Activated CD8-positive, alpha-beta memory T cell treated with anti-CD3 and anti-CD28 coated beads for 24 hours (primary cell): ENCODE results near the gene BMP8A.
"Not testable (repeated sequence)": the region's sequence is repeated elsewhere in the genome, so short reads cannot be mapped to it uniquely, and the experiment has no call there.

Source experiments
- DNase-seq: peaks from one replicate; pipeline ENCODE4 v3.0.0-alpha.2; 2020

Gene BMP8A

GRCh38 chr1:39491146-39491921, at the start of gene BMP8A:
TSS of gene BMP8A (plus strand) at chr1:39491636. CDS start at chr1:39491992, 356 bp downstream.
- peak; percentile 88 for DNase-seq

GRCh38 chr1:39441797-39442196, 49.6 kb upstream of the BMP8A start:
- DNase-seq: no peak

- DNase-seq: no peak
Observed at GRCh38 chr1:39445573-39445972, 45.9 kb upstream of the BMP8A start.

- no peak for DNase-seq
Observed at GRCh38 chr1:39446986-39447567, 44.4 kb upstream of the BMP8A start.

- not testable (repeated sequence) for DNase-seq
Observed at GRCh38 chr1:39450041-39450440, 41.4 kb upstream of the BMP8A start.

- DNase-seq: no peak
Observed at GRCh38 chr1:39450956-39451606, 40.4 kb upstream of the BMP8A start.

- no peak for DNase-seq
Observed at GRCh38 chr1:39452081-39452480, 39.4 kb upstream of the BMP8A start.

GRCh38 chr1:39452540-39452939, 38.9 kb upstream of the BMP8A start:
- DNase-seq: no peak

- DNase-seq: no peak
Observed at GRCh38 chr1:39453603-39454002, 37.8 kb upstream of the BMP8A start.

GRCh38 chr1:39458991-39459390, 32.4 kb upstream of the BMP8A start:
- DNase-seq: no peak

GRCh38 chr1:39462074-39462473, 29.4 kb upstream of the BMP8A start:
- no peak for DNase-seq

GRCh38 chr1:39466413-39467107, 24.9 kb upstream of the BMP8A start:
- DNase-seq: no peak

- DNase-seq: not testable (repeated sequence)
Observed at GRCh38 chr1:39467108-39467720, 24.2 kb upstream of the BMP8A start.

- DNase-seq: no peak
Observed at GRCh38 chr1:39469150-39469549, 22.3 kb upstream of the BMP8A start.

GRCh38 chr1:39470040-39470439, 21.4 kb upstream of the BMP8A start:
- DNase-seq: no peak

GRCh38 chr1:39472826-39473225, 18.6 kb upstream of the BMP8A start:
- no peak for DNase-seq

- no peak for DNase-seq
Observed at GRCh38 chr1:39473324-39473723, 18.1 kb upstream of the BMP8A start.

- no peak for DNase-seq
Observed at GRCh38 chr1:39474810-39475209, 16.6 kb upstream of the BMP8A start.

GRCh38 chr1:39475551-39475950, 15.9 kb upstream of the BMP8A start:
- DNase-seq: not testable (repeated sequence)

GRCh38 chr1:39478126-39478915, 13.1 kb upstream of the BMP8A start:
- no peak for DNase-seq

GRCh38 chr1:39481289-39481688, 10.1 kb upstream of the BMP8A start:
- no peak for DNase-seq

- no peak for DNase-seq
Observed at GRCh38 chr1:39483276-39483675, 8.2 kb upstream of the BMP8A start.
